ENCODE measurements around the gene USP36.
A peak's percentile ranks its signal among the peaks of the same experiment; 100 is the strongest.
"Not testable (repeated sequence)": the region's sequence is repeated elsewhere in the genome, so short reads cannot be mapped to it uniquely, and the experiment has no call there.

The USP36 gene

GRCh38 chr17:78872486-78872885 lies 31.9 kb upstream of the USP36 start:
- DNase-seq (ENCODE audit: low spot score) = no peak

DNA sequence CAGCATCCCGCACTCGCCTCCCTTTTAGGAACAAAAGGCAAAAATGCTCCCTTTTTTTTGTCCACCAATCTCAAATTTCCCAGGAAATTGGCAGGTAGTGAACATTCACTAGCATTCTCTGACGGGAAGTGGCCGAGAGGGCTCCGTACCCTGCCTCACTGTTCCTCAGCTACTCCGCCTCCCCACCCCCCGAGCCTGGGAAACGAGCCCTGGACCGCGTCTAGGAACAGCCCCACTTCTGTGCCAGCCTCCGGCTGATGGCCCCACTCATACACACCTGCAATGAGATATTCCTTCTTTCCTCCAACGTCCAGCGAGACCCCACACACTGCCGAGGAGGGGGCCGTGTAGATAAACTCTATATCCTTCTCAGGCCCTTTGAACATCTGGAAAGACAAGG lies 30.0 kb upstream of the USP36 start:
- DNase-seq (ENCODE audit: low spot score) = no peak

GRCh38 chr17:78868391-78868790 lies 27.8 kb upstream of the USP36 start:
- no peak for DNase-seq (ENCODE audit: low spot score)

DNA sequence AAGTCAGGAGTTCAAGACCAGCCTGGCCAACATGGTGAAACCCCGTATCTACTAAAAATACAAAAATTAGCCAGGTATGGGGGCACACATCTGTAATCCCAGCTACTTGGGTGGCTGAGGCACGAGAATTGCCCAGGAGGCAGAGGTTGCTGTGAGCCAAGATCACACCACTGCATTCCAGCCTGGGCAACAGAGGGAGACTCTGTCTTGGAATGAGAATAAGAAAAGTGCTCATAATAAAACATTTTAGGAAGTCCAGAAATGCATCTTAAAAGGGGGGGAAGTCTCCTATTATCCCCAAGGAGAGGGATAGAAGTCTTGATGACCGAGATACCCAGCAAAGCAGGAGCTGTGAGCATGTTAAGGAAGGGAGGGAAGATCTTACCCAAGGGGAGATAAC lies 26.4 kb upstream of the USP36 start:
- DNase-seq (ENCODE audit: low spot score) = not testable (repeated sequence)

DNA sequence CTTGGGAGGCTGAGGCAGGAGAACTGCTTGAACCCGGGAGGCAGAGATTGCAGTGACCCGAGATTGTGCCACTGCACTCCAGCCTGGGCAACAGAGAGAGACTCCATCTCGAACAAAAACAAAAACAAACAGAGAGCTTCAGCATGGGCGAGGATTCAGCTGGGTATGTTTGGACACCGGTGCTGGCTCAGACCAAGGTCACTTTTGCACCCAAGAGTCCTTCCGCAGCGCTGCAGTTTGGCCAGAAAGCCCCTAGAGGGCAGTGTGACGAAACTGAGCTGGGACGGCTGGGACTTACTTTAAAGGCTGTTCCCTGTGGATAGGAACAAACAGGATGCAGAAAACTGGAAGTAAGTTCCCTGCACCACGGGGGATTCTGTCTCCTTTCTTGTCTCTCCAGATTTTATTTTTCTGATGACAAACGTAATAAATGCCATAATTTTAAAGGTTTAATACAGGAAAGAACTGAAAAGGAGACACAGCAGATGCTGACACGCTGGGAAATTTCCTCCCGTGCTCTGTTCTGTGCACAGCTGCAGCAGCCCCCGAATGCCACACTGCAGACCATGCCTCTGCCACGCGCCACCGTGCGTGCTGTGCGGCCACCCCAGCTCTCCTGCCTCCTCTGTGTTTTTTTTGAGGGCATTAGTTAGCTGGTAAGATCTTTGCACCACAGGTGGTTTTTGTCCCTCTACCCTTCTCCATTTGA lies 25.2 kb upstream of the USP36 start:
- peak; percentile 85 for DNase-seq (ENCODE audit: low spot score)

DNA sequence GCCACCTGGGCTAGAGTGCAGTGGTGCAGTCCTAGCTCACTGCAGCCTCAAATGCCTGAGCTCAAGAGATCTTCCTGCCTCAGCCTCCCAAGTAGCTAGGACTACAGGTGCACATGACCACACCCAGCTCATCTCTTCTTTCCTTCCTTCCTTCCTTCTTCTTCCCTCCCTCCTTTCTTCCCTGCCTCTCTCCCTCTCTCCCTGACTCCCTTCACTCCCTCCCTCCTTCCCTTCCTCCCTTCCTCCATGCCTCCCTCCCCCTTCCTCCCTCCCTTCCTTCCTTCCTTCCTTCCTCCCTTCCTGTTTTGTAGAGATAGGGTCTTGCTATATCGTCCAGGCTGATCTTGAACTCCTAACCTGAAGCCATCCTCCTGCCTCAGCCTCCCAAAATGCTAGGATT lies 23.5 kb upstream of the USP36 start:
- DNase-seq (ENCODE audit: low spot score) = no peak

GRCh38 chr17:78862073-78863023 lies 21.7 kb upstream of the USP36 start:
- no peak for DNase-seq (ENCODE audit: low spot score)

GRCh38 chr17:78861229-78861628 lies 20.6 kb upstream of the USP36 start:
- no peak for DNase-seq (ENCODE audit: low spot score)

- DNase-seq (ENCODE audit: low spot score) = no peak
These were observed 18.4 kb upstream of the USP36 start for GRCh38 chr17:78859051-78859450.

DNA sequence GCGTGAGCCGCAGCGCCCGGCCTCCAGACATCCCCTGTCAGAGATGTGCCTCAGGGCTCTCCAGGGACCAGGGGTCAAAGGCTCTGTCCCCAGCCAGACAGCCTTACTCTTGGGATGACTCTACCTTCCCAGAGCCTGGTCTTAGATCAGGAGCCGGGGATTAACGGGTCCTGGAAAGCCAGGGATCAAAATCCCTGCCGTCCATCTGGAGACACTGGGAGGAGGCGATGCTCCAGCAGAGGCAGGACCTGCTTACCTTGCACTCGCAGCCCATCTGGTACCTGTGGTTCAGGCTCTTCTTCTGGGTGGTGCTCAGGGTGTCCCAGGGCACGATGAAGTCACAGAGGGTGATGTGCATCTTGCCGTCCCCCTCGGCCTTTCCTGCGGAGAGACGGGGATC lies 16.7 kb upstream of the USP36 start:
- no peak for DNase-seq (ENCODE audit: low spot score)

DNA sequence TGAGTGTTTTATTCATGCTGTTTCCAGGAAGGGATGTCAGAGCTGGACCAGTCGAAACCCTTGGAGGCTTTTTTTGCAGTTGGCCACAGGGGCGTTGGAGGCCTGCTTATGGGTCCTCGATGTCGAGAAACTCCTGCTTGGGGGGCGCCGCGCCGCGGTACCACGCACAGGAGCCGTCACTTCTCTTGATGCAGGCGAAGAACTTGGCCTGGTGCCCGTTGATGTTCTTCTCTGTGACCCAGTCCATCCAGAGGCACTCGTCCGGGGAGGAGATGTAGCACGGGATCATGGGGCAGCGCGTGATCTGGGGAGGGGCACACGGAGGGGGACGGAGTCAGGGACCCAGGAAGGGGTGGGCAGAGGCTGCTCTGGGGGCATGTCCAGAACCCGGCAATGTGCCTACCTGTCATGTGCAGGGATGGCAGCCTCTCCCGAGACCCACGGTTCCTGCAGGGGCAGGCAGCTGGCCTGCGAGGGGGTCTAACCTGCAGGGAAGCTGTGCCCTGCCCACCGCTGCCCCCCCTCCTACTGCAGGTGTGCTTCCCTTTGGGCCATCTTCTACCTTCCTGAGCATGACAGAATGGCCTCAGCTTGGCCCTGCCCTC lies 15.0 kb upstream of the USP36 start:
- no peak for DNase-seq (ENCODE audit: low spot score)

DNA sequence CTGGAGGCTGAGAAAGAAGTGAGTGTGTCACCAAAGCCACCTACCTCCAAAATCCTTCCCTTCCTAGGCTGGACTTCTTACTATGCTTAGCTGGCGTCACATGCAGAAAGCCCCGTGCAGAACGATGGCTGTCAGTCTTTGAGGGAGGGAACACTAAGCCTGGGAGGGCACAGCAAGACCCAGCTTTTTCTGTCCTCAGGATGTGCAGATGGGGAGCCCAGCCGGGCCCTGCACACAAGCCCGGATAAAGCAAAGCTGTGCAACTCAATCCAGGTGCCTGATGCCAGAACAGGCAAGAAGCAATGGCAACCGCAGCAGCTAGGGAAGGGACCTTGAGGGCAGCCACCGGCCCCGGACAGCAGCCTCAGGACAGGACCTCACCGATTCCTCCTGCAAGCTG lies 13.9 kb upstream of the USP36 start:
- no peak for DNase-seq (ENCODE audit: low spot score)

DNA sequence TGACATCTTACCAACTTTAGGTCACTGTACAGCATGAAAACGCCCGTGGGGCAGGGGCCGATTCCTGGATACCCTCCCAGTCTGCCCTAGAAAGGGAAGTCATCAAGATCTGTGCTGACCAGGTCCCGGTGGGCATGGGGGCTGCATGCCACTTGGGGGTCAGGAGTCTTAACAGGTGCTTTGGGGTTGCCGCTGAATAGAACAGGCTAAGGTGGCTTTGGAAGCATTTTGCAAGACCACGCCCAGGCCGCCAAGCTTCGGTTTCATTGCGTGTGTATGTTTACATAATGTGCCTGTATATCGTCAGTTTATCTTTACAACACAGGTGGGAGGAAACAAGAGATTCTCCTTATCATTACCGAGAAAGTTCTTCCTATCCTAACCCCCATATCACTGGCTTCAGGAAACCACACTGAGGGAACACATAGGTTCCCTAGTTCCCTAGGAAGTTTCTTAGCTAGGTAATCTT lies 13.3 kb upstream of the USP36 start:
- DNase-seq (ENCODE audit: low spot score) = no peak

DNA sequence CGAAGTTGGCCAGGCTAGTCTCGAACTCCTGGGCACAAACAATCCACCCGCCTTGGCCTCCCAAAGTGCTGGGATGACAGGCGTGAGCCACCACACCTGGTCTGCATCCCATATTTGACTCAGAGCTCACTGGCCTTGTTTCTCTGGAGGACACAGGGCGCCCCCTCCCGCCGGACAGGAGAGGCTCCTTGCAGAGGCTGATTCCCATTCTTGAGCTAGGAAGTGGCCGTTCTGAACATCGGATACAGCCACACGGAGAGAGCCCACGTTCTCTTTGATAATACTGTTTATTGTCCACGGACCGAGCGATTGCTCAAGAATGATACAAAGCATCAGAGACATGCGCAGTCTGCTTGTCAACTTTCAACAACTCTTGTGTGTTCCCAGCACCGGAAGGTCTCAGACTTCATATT lies 12.1 kb upstream of the USP36 start:
- DNase-seq (ENCODE audit: low spot score) = no peak

DNA sequence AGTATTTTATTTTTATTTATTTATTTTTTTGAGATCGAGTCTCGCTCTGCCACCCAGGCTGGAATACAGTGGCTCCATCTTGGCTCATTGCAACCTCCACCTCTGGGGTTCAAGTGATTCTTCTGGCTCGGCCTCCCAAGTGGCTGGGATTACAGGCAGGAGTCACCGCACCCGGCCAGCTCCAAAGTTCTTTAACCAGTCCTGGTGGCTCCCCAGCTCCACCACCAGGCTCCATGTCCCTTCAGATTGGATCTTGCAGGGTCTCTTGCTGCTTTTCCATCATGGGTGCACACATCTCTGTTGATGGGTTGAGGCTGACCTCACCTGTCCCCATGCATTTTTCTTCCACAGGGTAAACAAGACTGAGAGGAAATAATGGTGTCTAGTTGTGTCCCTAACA lies 8.4 kb upstream of the USP36 start:
- no peak for DNase-seq (ENCODE audit: low spot score)

- DNase-seq (ENCODE audit: low spot score) = no peak
These were observed 6.4 kb upstream of the USP36 start for GRCh38 chr17:78847052-78847451.

GRCh38 chr17:78844301-78845005 lies 3.8 kb upstream of the USP36 start:
- DNase-seq (ENCODE audit: low spot score) = no peak

DNA sequence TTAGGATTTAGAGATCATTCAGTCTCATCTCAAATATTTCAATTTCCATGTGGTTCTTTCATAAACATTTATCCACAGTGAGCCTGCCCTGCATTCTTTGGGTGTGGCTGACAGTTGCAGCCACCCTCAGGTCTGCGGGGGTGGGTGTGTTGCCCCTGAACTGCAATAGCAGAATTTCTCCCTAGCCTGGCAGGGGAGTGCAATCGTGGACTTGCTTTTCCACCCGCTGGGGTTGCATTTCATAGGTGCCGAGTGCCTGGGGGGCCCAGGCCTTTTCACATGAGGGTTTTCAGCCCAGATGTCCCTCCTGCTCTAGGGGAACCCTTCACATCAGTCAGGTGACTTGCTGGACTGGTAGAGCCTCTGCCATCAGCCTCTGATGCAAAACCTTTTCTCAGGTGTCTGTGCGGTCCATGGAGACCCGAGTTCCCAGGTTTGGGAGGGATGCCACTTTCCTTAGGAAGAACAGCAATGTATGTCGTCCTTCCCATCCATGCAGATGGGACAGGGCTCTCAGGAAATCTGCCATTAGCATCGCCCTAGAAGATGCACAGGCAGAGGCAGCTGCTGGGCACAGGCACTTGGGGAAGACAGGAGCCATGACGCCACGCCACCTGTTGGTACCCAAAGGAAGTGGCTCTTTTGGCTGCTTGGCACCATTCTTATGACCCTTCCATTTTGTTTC lies 2.4 kb upstream of the USP36 start:
- no peak for DNase-seq (ENCODE audit: low spot score)

DNA sequence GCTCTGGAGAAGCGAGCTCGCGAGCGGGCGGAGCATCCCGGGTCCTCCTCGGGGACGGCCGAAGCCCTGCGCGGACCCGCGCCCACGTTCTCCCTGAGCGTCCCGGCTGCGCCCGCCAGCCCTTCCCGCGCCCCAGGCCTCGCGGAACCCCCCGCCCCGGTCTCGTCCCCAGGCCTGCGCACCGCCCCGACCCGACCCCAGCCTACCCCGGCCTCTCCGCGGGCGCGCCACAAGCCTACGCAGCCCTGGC lies 159 bp downstream of the USP36 start:
- no peak for DNase-seq (ENCODE audit: low spot score)

GRCh38 chr17:78839762-78840529 lies 668 bp downstream of the USP36 start:
- DNase-seq (ENCODE audit: low spot score) = no peak

DNA sequence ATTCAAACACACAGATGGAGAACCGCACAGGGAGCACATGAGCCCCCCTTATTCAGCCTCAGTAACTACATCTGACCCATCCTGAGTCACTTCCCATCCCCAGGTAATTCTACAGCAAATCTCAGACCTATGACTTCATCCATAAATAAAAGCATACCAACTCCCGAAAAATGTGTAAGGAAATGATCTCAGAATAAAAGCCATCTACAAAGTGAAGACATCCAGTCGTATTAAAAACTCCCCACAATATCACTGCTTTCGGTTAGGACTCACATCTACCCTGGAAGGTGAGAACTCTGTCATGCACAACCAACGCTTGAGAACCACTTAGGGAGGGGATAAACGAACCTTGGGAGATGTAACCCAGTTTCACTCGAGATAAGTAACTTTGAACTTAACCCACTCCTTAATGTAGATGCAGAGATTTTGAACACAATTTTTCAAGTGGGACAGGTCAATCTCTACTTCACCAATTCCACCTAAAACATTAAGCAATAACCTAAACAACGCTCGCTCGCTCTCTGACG lies 1.3 kb downstream of the USP36 start:
- no peak for DNase-seq (ENCODE audit: low spot score)
